DND-41 (cell line): ENCODE data around the gene WDR89.

ENCODE experiments used
- CTCF ChIP-seq: IDR thresholded peaks from 2 replicates; pipeline ENCODE4 v1.5.1; 2012; ENCODE audit warnings: borderline replicate concordance, low read length, moderate library complexity, mild to moderate bottlenecking; ENCODE audit not compliant: poor library complexity, severe bottlenecking; ENCODE audit errors: extremely low read depth
- EZH2 ChIP-seq: IDR thresholded peaks from 3 replicates; pipeline ENCODE4 v1.6.1; 2012; ENCODE audit warnings: borderline replicate concordance, low read depth, mild to moderate bottlenecking, moderate library complexity, low read length, inconsistent platforms; ENCODE audit not compliant: severe bottlenecking

DNA sequence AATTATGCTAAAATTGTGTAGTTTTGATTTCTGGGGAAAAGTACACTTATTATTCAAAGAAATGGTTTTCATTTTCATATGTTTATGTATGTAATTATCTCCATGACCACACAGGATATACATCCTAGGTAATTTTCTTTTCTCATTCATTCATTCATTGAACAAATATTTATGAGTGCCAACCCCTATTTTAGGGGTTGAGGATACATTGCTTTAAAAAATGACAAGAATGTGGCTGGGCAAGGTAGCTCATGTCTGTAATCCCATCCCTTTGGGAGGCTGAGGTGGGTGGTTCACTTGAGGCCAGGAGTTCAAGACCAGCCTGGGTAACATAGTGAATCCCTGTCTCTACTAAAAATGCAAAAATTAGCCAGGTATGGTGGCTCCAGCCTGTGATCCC lies 45.3 kb upstream of the WDR89 start:
- no peak for TF ChIP-seq CTCF
- TF ChIP-seq EZH2, result no peak
